Hepatocyte (in vitro differentiated cells): Measurements from ENCODE around the gene CAPN15.

Experiments
- EZH2 ChIP-seq: fragments of 200-600 bp; sonication (generic); IDR thresholded peaks from 2 replicates; pipeline ENCODE4 v1.6.1; 2016; ENCODE audit warnings: antibody characterized with exemption, mild to moderate bottlenecking, borderline replicate concordance
- EZH2phosphoT487 ChIP-seq: fragments of 200-600 bp; sonication (generic); IDR thresholded peaks from one replicate; pipeline ENCODE4 v1.6.1; 2018; ENCODE audit warnings: antibody characterized with exemption, mild to moderate bottlenecking, low read depth, moderate library complexity; ENCODE audit not compliant: unreplicated experiment, severe bottlenecking
- TF ChIP-seq, protein P1 (sequence below): fragments of 200-600 bp; sonication (generic); IDR thresholded peaks from 2 replicates; pipeline ENCODE4 v1.5.1; 2016; ENCODE audit warnings: antibody characterized with exemption, mild to moderate bottlenecking; ENCODE audit not compliant: poor library complexity

DNA sequence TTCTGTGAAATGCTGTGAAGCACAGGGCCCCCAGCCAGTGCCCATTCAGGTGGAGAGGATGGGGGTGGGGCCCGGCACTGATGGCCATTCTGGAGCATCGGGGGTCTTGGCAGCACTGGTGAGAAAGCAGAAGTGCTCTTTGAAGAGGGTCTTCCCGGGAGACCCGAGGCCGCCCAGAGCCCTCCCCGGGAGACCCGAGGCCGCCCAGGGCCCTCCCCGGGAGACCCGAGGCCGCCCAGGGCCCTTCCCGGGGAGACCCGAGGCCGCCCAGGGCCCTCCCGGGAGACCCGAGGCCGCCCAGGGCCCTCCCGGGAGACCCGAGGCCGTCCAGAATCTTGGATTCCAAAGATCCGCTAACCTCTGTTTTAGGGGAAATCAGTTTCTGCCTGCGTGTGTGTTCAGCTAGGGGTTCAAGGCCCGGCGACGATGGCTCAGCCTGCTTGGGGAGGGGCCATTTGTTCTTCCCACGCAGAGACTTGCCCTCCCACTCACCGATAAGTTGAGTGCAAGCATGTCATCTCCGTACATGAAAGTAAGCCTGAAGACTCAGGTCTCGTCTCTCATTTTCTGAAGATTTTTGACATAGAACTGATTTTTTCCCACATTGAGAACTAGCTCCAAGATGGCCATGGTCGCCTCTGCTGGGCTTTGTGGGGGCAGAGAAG, 35.2 kb upstream of the CAPN15 start:
- TF ChIP-seq, protein P1, sequence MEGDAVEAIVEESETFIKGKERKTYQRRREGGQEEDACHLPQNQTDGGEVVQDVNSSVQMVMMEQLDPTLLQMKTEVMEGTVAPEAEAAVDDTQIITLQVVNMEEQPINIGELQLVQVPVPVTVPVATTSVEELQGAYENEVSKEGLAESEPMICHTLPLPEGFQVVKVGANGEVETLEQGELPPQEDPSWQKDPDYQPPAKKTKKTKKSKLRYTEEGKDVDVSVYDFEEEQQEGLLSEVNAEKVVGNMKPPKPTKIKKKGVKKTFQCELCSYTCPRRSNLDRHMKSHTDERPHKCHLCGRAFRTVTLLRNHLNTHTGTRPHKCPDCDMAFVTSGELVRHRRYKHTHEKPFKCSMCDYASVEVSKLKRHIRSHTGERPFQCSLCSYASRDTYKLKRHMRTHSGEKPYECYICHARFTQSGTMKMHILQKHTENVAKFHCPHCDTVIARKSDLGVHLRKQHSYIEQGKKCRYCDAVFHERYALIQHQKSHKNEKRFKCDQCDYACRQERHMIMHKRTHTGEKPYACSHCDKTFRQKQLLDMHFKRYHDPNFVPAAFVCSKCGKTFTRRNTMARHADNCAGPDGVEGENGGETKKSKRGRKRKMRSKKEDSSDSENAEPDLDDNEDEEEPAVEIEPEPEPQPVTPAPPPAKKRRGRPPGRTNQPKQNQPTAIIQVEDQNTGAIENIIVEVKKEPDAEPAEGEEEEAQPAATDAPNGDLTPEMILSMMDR = no peak
- TF ChIP-seq EZH2 = no peak
- no peak for TF ChIP-seq EZH2phosphoT487
